GM15510 (cell line): Measurements from ENCODE around the gene TMX2.

Experiments used
- POLR2A ChIP-seq: IDR thresholded peaks from 3 replicates; pipeline ENCODE4 v1.6.1; 2011; ENCODE audit warnings: borderline replicate concordance; ENCODE audit not compliant: insufficient read length; ENCODE audit errors: extremely low read depth

Gene TMX2

DNA sequence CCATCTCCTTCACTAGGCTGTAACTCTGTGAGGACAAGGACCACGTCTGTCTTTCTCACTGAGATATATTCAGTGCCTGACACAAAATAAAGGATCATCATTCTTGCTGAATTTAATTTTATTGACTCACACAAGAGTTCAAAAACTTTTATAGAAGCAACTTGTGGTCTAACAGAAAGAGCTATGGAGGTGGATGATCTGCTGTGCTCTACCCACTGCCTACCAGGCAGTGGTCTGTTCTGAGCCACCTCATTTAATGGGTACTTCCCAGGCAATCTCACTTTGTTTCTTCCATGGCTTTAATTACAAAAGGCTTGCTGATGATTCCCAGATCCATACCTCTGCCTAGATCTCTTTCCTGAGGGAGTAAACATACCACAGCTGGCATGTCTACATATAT, 34.5 kb downstream of the TMX2 start:
- TF ChIP-seq POLR2A: no peak

DNA sequence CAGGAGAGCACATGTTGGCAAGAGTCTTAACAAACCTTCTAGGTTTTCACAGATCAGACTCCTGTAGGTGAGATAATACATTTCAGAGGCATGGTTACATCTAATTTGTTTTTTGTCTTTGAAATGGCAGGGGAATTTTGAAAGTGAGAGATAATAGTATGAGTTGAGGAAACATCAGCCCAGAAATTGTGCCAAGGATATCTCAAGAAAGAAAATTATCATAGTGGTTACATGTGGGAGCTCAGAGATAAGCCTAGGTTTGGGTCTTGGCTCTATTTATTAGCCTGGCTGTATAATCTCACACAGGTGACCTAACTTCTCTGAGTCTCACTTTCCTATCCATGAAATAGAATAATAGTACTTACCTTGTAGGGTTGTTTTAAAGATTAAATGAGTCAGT, 38.8 kb downstream of the TMX2 start:
- TF ChIP-seq POLR2A: no peak

DNA sequence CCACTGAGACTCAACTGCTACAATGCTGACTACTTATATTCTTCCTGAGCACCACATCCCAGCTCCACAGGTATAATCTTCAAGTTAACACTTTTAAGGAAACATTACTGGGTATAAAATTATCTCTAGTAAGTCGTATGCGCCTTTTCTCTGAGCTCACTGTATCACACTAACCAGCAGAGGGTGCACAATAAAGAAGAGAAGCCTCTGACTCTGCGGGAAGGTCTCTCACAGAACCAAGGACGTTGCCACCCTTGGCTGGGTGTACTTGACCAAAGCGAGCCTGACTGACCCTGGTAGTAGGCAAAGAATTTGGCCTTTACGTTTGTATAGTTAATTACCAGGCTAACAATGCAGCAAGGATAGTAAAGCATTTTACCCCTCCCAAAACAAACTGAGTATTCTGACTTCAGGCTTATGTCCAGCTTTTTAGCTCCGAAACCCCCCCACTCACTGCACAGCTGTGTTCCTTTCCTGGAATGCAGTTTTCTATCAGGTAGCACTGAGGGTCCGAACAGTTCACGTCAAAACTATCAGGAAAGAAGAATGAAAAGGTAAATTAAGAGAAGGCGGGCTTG, 39.4 kb downstream of the TMX2 start, which contains the start of gene BTBD18:
TSS of gene BTBD18 (minus strand) at position 144 of the 578 bp plus-strand sequence. CDS start 631 bp downstream, outside the sequence.
- TF ChIP-seq POLR2A: no peak

DNA sequence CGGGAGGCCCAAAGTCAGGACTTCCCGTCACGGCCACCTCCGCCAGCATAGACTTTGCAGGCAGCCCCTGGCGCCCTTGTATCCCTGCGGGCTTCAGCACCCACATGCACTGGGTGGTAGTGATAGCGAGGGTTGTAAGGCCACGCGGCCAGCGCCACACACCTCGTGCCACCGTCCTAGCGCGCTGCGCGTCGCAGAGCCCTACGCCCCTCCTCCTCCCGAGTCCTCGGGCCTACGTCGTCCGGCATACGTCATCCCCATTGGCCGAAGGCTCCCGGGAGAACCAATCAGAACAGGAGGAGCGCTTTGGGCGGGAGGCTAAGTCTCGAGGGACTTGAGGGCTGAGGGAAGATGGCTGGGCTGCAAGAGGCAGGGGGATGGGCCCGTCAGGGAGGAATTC, 40.6 kb downstream of the TMX2 start:
- TF ChIP-seq POLR2A: no peak

DNA sequence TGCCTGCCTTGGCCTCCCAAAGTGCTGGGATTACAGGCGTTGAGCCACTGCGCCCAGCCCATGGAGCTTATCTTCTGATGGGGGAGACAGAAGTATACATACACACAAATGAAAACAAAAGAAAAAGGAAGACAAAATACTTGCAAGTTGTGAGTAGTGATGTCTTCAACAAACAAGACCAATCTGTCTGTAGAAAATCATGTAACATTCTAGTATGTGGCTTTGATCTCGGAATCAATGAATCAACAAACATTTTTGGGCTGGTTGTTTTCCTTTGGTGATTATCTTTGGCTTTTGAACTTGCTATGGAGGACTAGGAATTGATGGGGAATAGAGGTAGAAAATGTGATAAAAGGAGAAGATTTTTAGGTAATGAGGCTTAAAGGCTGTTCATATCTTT, 45.8 kb downstream of the TMX2 start:
- no peak for TF ChIP-seq POLR2A

DNA sequence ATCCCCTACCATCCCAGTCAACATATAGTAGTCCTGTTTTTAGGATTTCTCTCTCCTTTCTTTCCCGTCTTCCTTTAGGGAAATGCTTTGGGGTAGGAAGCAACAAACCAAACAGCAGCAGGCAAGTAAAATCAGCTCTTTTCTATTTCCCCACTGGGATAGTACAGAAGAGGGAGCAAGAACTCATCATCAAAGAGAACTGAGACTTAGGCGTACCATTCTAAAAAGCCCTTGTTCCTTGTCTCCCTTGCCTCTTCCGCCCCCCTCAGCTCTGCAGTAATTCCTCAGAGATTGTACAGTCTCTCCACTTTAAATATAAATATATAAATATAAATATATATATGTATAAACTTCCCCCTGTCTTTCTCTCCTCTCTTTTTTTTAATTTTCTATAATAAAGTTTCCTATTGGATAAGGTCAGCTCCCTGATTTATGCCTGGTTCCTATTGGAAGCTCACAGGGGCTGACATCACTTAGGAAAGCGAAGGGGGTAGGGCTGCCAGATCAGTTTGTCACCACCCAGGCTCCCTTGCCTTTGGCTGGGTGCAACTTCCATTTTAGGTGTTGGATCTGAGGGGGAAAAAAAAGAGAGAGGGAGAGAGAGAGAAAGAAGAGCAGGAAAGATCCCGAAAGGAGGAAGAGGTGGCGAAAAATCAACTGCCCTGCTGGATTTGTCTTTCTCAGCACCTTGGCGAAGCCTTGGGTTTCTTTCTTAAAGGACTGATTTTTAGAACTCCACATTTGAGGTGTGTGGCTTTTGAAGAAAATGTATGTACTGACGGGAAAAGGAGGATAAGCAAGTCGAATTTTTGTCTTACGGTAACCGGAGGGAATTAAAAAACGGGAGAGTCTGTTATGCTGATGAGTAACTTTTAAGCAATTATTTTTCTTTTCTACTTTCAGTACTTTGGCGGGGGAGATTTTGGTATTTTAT, 49.2 kb downstream of the TMX2 start, which contains the start of gene CTNND1:
TSS of gene CTNND1 (plus strand) at position 502 of the 934 bp plus-strand sequence. CDS start 29,677 bp downstream, outside the sequence.
- peak; percentile 45 for TF ChIP-seq POLR2A

DNA sequence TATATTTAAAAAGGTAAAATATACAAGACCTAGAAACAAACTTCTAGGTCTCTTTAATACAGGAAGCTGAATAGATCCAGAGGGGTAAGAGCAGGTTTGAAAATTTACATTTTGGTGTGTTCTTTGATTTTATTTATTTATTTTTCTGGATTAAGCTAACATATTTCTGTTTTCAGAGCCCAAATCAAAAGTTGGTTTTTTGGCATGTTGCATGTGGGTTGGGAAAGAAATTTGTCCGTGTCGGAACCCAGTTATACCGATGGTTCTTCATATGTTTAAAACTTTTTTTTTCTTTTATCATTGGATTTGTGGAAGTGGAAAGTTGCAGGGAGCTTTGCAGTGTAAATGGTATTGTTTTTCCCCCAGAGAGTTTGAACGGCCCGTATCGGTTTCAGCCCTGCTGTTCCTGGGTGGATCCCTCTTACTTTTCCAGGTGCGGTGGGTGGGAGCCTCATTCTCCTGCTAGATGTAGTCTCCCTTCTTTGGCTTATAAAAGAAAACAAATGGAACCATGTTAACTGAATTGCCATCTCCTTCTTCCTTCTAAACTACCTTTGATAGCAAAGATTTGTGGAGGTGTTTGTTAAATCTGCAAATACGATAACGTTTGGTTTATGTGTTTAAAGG, 50.0 kb downstream of the TMX2 start:
- TF ChIP-seq POLR2A: no peak

DNA sequence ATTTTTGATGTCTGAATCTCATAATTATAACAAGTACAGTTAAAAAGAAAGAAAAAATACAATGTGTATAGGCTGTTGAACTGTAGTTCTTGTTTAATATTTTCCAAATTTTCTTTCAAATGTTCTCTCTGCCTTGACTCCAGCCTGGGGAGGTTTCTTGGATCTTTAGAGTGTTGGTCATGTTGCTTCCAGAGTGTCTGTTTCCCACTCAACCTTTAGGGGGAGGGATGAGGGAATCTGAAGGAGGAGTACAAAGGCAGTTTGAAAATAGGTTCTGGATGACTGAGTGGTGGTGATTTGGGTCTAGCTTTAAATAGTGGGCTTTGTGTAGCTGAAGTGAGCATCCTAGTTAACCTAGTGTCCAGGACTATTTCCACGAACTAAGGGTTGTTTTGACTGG, 51.2 kb downstream of the TMX2 start:
- TF ChIP-seq POLR2A: no peak

DNA sequence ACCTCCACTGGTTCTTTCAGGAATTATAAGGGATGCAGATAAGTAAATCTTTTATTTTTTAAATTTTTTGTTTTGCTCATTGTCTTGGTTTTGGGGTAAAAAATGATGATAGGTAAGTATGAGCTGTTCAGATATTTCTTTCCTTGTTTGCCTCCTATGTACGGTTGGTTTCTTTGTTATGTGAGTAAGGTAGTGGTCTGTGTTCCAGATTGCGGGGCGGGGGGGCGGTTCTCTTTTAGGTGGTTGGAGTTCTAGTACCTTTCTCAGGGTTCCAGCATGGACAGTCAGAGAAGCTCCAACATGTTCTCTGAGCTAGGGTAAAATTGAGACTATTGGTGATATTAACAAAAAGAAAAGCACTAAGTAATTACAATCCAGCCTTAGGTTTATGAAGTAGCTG, 51.6 kb downstream of the TMX2 start:
- no peak for TF ChIP-seq POLR2A

DNA sequence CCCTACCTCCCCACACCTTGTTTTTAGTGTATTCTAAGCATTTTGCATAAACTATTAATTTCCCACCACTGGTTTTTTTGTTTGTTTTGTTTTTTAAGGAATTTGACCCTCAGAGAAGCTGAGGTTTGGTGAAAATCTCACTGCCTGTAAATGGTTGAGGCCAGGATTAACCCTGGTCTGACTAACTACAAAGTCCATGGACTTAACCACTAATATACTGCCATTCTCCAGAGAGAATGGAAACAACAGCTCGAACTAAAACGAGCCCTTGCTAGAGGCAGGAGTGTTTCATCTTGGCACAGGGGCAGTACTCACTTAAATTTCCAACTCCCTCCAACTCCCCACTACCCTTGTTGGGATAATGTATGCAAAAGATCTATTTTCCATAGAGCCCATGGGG, 52.2 kb downstream of the TMX2 start:
- TF ChIP-seq POLR2A: no peak

DNA sequence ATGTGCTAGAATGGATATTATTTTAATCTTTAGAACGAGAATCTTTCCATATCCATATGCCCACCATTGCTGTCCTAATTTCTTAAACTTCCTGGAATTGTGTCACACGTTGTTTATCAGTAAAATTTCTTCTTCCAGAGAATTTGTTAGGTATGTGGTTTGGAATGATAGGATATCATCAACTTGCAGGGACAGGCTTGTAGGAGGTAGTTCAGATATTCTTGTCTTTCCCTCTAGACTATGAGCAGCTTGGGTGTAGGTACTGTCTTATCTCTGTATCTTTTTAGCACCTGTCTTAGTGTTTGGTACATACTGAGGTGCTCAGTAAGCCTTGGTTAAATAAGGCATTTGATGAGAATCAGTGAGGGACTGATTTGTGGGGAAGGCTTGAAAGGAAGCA, 52.6 kb downstream of the TMX2 start:
- no peak for TF ChIP-seq POLR2A

DNA sequence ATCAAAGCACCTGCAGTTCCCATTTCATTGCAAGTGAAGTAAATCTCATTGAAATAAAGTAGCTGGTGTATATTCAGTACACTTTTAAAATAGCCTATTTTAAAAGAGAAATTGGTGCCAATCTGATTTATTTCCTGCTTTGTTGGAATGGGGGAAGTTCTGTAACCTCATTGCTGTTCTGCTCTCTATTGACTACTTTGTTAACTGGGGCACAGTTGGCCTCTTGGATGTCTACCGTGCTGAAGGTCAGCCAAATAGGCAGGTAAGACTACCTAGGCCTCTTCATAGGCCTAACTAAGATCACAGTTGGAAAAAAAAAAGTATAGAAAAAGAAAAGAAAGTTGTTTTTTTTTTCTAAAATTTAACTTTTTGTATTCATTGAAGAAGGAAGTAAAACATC, 58.4 kb downstream of the TMX2 start:
- no peak for TF ChIP-seq POLR2A

DNA sequence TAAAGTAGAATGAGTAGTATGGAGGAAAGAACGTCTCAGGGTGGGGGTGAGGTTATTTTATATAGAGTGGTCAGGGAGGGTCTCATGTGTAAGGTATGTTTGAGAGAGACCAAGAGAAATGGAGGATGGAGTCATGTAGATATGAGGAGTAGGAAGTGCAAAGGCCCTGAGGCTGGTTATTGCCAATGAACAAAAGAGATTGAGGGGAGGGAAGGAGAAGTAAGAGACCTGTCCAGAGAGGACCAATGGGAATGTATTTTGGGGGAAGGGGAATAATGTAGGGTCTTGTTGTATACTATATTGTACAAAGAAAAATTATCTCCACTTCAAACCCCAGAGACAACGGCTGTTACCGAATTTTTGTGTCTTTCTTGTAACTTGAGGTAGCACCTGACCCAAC, 59.0 kb downstream of the TMX2 start:
- TF ChIP-seq POLR2A: no peak

DNA sequence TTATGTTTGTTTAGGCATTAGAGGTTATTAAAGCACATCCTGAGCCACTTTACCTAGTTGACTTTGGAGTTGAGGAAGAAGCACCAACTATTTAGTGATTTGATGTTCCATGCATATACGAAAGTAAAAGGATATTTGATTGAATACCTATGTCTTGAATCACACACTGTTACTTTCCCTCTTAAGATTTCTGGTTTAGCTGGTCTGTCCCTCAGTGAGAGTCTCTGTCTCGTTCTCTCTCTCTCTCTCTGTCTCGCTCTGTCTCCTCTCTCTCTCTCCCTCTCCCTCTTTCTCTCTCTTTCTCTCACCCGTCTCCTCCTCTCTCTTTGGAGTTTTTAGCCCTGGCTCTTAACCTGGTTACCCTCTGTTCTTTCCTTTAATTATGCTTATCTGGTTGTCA, 60.2 kb downstream of the TMX2 start:
- no peak for TF ChIP-seq POLR2A

DNA sequence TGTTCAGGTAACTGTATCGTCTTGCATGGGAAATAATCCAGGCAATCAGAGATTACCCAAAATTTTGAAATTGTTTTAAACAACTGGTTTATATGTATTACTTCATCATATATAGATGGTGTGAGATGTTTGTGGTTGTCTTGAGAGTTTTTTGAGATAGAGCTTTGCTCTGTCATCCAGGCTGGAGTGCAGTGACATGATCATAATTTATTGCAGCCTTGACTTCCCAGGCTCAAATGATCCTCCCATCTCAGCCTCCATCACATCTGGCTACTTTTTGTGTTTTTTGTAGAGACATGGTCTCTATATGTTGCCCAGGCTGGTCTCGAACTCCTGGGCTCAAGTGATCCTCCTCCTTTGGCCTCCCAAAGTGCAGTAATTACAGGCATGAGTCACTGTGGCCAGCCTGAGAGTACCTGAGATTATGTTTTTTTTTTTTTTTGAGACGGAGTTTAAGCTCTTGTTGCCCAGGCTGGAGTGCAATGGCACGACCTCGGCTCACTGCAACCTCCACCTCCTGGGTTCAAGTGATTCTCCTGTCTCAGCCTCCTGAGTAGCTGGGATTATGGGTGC, 60.7 kb downstream of the TMX2 start:
- no peak for TF ChIP-seq POLR2A
